HS-5 (cell line): Measurements from ENCODE around the gene RSPO3.
"Not testable (repeated sequence)": the region's sequence is repeated elsewhere in the genome, so short reads cannot be mapped to it uniquely, and the experiment has no call there.

Experiments used
- DNase-seq: peaks from one replicate; pipeline ENCODE4 v3.0.0-alpha.2; 2012; ENCODE audit warnings: low read depth

The RSPO3 gene

DNA sequence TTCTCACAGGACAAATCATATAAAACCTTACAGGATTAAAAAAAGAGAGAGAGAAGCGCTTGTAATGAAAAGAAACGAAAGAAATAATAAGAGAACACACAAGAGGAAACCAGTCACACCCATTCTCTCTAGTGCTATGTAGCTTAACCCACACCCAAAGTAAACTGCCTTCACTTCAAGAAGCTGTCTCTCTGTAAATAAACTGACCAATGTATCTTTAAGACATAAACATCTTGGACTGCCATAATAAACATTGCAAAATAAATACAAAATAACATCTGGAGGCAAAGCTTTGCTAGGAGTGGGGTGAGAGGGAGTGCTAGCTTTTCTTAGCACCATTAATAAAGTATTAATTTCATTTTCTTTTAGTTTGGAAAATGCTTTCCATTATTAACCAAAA, 86.6 kb downstream of the RSPO3 start:
- DNase-seq: no peak

DNA sequence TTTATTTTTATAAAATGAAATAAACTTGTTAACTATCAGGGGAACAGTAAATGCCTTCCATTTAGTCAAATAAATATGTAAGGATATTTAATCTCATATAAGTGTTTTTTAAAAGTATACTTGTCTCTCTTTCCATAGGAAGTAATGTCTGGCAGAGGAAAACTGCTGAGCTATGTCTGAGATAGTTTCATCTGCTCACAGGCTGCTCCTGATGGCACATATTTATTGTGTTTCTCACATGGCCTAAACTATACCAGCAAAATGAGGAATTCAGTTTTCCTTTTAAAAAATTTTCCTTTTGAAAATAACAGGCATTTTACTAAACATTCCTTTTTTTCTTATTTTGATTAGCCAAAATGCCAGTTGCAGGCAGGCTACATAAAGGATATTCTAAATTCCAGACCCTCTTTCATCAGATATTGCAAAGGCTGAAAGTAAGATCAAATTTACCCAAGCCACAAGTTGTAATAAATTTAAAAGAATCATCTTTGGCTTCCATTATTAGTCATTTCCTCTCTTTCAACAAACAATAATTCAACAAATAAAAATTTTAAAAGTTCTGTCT, 88.1 kb downstream of the RSPO3 start:
- no peak for DNase-seq

DNA sequence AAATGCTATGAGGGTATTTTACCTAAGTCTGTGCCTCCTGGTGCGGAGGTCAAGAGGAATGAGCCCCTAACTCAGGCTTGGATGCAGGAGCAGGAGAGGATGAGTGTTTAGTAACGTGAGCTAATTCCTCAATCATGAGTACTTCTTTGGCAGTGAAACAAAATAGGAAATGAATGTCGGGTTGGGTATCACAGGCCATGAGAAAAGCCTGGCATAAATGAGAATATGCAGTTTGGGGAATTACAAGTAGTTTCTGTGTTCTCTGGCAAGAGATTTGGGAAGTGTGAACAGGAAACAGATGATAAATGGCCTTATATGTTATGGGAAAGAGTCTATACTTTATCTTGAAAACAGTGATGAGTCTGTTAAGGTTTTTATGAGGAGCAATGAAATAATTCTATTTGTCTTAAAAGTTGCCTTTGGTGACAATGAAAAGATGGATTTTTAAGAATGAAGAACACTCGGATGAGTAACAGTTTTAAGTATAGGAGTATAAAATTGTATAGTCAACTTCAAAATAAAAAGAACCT, 89.2 kb downstream of the RSPO3 start:
- peak; percentile 49 for DNase-seq

- no peak for DNase-seq
Observed at GRCh38 chr6:127210725-127211124, 92.3 kb downstream of the RSPO3 start.

GRCh38 chr6:127212376-127212775, 93.9 kb downstream of the RSPO3 start:
- DNase-seq: no peak

DNA sequence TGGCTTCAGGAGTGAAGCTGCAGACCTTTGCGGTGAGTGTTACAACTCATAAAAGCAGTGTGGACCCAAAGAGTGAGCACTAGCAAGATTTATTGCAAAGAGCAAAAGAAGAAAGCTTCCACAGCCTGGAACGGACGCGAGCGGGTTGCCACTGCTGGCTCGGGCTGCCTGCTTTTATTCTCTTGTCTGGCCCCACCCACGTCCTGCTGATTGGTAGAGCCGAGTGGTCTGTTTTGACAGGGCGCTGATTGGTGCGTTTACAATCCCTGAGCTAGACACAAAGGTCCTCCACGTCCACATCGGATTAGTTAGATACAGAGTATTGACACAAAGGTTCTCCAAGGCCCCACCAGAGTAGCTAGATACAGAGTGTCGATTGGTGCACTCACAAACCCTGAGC, 95.6 kb downstream of the RSPO3 start:
- not testable (repeated sequence) for DNase-seq

DNA sequence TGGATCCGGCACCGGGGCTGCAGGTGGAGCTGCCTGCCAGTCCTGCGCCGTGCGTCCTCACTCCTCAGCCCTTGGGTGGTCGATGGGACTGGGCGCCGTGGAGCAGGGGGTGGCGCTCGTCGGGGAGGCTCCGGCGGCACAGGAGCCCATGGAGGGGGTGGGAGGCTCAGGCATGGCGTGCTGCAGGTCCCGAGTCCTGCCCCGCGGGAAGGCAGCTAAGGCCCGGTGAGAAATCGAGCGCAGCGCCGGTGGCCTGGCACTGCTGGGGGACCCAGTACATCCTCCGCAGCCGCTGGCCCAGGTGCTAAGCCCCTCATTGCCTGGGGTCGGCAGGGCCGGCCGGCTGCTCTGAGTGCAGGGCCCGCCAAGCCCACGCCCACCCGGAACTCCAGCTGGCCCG, 96.1 kb downstream of the RSPO3 start:
- DNase-seq: not testable (repeated sequence)

DNA sequence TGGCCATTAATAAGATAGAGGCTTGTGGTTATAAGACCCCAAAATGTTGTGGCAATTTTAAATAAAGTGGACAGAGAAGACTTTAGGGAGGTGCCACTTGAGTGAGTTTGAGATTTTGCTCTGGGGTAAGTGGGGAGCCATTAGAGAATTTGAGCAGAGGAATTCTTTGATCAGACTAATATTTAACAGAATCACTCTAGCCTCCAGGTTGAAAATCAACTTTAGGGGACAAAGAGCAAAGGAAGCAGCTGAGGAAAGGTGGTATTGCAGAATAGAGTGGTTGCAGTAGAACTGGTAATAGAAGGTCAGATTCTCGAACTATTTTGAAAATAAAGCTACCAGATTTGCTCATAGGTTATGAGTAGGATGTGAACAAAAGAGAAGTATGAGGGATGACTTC, 97.5 kb downstream of the RSPO3 start:
- DNase-seq: no peak

GRCh38 chr6:127216810-127217789, 98.6 kb downstream of the RSPO3 start:
- DNase-seq: no peak

DNA sequence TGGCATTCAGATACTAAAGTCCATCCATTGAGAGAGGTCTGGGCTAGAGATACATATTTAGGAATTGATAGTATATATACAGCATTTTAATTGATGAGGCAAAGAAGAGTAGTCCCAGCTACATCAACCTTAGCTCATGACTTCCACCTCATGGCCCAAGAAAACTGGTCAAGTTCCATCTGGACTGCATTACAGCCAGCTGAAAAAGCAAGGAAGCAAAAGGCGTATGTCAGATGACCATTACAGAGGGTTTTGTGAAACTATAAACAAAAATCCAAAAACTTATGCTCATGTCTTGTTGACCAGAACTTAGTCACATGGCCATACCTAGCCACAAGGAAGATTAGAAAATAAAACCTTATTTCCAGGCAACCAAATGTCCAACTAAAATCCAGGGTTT, 101.4 kb downstream of the RSPO3 start:
- DNase-seq: no peak

DNA sequence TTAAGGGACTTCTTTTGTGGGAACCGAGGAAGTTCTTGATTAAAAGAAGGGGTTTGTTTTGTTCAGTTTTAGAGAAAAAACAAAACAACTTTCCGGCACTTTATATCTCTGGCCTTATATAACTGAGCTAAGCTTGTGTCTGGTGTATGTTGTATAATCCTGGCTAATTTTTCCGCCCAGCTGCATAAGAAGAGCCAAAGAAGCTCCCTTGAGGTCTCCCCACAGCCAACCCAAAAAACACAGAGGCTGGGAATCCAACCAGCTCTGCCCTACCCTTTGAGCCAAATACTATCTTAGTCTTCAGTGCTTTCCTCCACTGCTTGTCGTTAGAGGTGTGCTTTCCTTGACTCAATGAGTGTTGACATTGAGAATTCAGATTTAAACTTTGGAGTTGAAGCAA, 102.7 kb downstream of the RSPO3 start:
- DNase-seq: no peak

GRCh38 chr6:127222418-127222817, 103.9 kb downstream of the RSPO3 start:
- no peak for DNase-seq

DNA sequence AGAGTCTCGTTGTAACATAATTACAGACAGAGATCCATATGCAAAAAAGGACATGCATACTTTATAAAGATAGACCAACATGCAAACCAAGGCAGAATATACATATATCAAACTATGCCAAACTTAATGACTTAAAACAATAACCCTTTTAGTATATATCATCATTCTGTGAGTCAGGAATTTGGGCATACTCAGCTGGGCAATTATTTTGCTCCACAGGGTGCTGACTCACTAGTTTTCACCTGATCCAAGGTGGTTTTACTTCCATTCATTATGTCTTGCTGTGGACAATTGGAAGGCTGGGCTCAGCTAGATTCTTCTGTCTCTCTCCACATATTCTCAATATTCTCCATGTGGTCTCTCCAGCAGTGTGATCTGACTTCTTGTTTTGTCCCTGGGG, 107.0 kb downstream of the RSPO3 start:
- no peak for DNase-seq

GRCh38 chr6:127233819-127234218, 115.3 kb downstream of the RSPO3 start:
- DNase-seq: not testable (repeated sequence)

DNA sequence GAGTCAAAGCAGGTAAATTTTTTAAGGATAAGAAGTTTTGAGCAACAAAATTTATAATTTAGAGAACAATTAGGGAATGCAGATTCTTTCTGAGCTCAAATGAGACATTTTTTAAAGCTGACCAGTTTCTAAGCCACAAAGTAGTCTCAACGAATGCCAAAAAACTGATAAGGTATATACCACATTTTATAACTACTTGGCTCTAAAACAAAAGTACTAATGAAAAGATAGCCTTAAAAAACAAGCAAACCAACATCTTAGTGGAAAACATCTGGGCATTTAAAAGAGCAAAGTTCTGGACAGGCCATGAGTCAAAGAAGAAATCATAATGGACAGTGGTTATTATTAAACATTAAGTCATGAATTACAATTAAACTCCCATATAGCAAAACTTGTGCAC, 125.0 kb downstream of the RSPO3 start:
- DNase-seq: no peak
